K562 (cell line): ENCODE data around the gene VRK3. TPM values are rescaled to one million over a fixed set of nuclear protein-coding genes. Genes with fewer than 3 reads are reported as not detected.

Experiments
- ATAC-seq: fragments of 200-7000 bp; cut with Tn5 transposase; 3 replicates; pipeline ENCODE4 v1.9.1; 2020; ENCODE audit warnings: moderate library complexity
- BruUV-seq: library from RNA; stranded (reverse); fragments of 400-500 nt; replicated peaks from 2 replicates; lab custom pipeline; 2021; lab: Mats Ljungman, UMichigan
- CTCF ChIA-PET: fragments of 300-600 bp; formaldehyde crosslinking; extraction: SDS; loops from one replicate; lab custom pipeline; 2021; ENCODE audit warnings: low intra/inter-chr PET ratio; lab: Yijun Ruan, JAX
- POLR2A ChIA-PET: fragments of 300-600, 350-650 bp; sonication (Branson Sonifier 250); formaldehyde crosslinking; extraction: SDS; loops from one replicate; lab custom pipeline; 2021; ENCODE audit warnings: antibody characterized with exemption, inconsistent platforms; lab: Yijun Ruan, JAX
- DNase-seq, 4 experiments: peaks; one replicate each; pipeline versions ENCODE4 v3.0.0 to v3.0.0-alpha.2; 2011 to 2018; ENCODE audit warnings: low spot score in 3 of 4, mixed read lengths in 3 of 4; ENCODE audit errors: extremely low read depth in 1 of 4
- FAIRE-seq: peaks from 2 replicates; lab custom pipeline; 2011; peaks lifted over from hg19 to GRCh38; lab: Jason Lieb, UNC
- H2AFZ ChIP-seq: 2 replicates; pipeline ENCODE4 v1.6.0; 2011; ENCODE audit warnings: low read depth, low read length, control low read depth, inconsistent platforms
- H3K27ac ChIP-seq: fragments of 200-600 bp; 3 replicates; pipeline ENCODE4 v1.8.0; 2011; ENCODE audit warnings: low read depth, mild to moderate bottlenecking, control low read depth, inconsistent platforms, low read length, moderate library complexity, mixed read lengths; ENCODE audit errors: extremely low read depth
- H3K27me3 ChIP-seq, 2 experiments: fragments of 300-600 bp in 1 of 2; 2 replicates in 1 of 2; 3 replicates in 1 of 2; pipeline versions ENCODE4 v1.6.0 to v1.8.0; 2011; ENCODE audit warnings: inconsistent platforms in 2 of 2, low read length in 2 of 2, mild to moderate bottlenecking in 1 of 2, mixed read lengths in 1 of 2, moderate library complexity in 1 of 2; ENCODE audit not compliant: control insufficient read depth in 2 of 2, insufficient read depth in 2 of 2
- H3K36me3 ChIP-seq: fragments of 300-600 bp; 3 replicates; pipeline ENCODE4 v1.8.0; 2011; ENCODE audit warnings: mild to moderate bottlenecking, low read length, inconsistent platforms; ENCODE audit not compliant: control insufficient read depth, insufficient read depth
- H3K4me1 ChIP-seq, 2 experiments: fragments of 200-600 bp in 1 of 2; replicated peaks in 1 of 2; 2 replicates in 1 of 2; 3 replicates in 1 of 2; pipeline versions ENCODE4 v1.5.1 to v1.8.0; 2011; ENCODE audit warnings: inconsistent platforms in 2 of 2, low read length in 2 of 2, mild to moderate bottlenecking in 1 of 2, mixed read lengths in 1 of 2, moderate library complexity in 1 of 2; ENCODE audit not compliant: control insufficient read depth in 2 of 2, insufficient read depth in 2 of 2
- H3K4me2 ChIP-seq: 2 replicates; pipeline ENCODE4 v1.6.1; 2011; ENCODE audit warnings: low read length, control low read depth, inconsistent platforms, mixed read lengths; ENCODE audit not compliant: insufficient read depth
- H3K4me3 ChIP-seq: fragments of 200-600 bp; sonication (generic), shearing (Covaris generic); 2 replicates; pipeline ENCODE4 v1.5.1; 2016; ENCODE audit warnings: control low read depth, inconsistent platforms
- H3K79me2 ChIP-seq: fragments of 200-600 bp; 3 replicates; pipeline ENCODE4 v1.8.0; 2011; ENCODE audit warnings: low read length, inconsistent platforms; ENCODE audit not compliant: control insufficient read depth, insufficient read depth
- H3K9ac ChIP-seq, 2 experiments: 2 replicates each; pipeline versions ENCODE4 v1.6.0 to v1.6.1; 2011; ENCODE audit warnings: low read depth in 2 of 2, low read length in 2 of 2, control low read depth in 1 of 2, inconsistent platforms in 1 of 2, mild to moderate bottlenecking in 1 of 2, mixed read lengths in 1 of 2; ENCODE audit not compliant: insufficient read depth in 1 of 2
- H3K9me1 ChIP-seq: one replicate; pipeline ENCODE4 v1.6.0; 2011; ENCODE audit warnings: inconsistent platforms, mild to moderate bottlenecking, low read length, moderate library complexity; ENCODE audit not compliant: control insufficient read depth, insufficient read depth
- H3K9me3 ChIP-seq: replicated peaks from 2 replicates; pipeline ENCODE4 v1.5.1; 2011; ENCODE audit warnings: low read depth, low read length, inconsistent platforms; ENCODE audit not compliant: control insufficient read depth, insufficient read depth
- H4K20me1 ChIP-seq: replicated peaks from 2 replicates; pipeline ENCODE4 v1.6.1; 2011; ENCODE audit warnings: low read length, inconsistent platforms, mixed read lengths; ENCODE audit not compliant: control insufficient read depth, insufficient read depth
- ETV6 ChIP-seq, 3 experiments: fragments of 150-350 bp in 1 of 3; sonication (generic) in 1 of 3; formaldehyde crosslinking in 1 of 3; IDR thresholded peaks; 2 replicates each; pipeline versions ENCODE4 v1.6.1 to v1.8.0; 2014 to 2022; ENCODE audit warnings: borderline replicate concordance in 2 of 3, low read depth in 2 of 3, antibody characterized with exemption in 1 of 3, low read length in 1 of 3, mild to moderate bottlenecking in 1 of 3, missing genetic modification reagents in 1 of 3
- MEIS2 ChIP-seq: fragments of 450-650 bp; IDR thresholded peaks from 2 replicates; pipeline ENCODE4 v1.6.1; 2014; ENCODE audit warnings: mild to moderate bottlenecking; ENCODE audit not compliant: partially characterized antibody
- TCF3 ChIP-seq: sonication (generic); formaldehyde crosslinking; IDR thresholded peaks from 2 replicates; pipeline ENCODE4 v1.4.0; 2020; ENCODE audit warnings: mild to moderate bottlenecking, missing genetic modification reagents
- WGBS: fragments of 100-300 bp; shearing (Covaris generic); methylation state at CpG from one replicate; pipeline ENCODE4 v1.1.6; 2016; ENCODE audit warnings: low coverage, mixed read lengths; ENCODE audit not compliant: insufficient coverage; ENCODE audit errors: missing lambda C conversion rate; 5-methylcytosine and 5-hydroxymethylcytosine counted together
- in situ Hi-C: fragments of 300-500 bp; cut with MboI; formaldehyde crosslinking; loops from 4 replicates; pipeline ENCODE4 v1.15.0; 2018; ENCODE audit warnings: inconsistent platforms, mixed read lengths
- intact Hi-C: fragments of 100-400 bp; cut with micrococcal nuclease; formaldehyde crosslinking; loops from 2 replicates; pipeline ENCODE4 v1.14.2; 2022
- polyA plus RNA-seq, 8 experiments: library from polyadenylated mRNA; depleted of rRNA in 4 of 8; stranded (reverse) in 5 of 8; unstranded in 3 of 8; fragments of >200 nt; fragmentation: Nextera tagmentation in 2 of 8; fragmentation: Illumina TruSeq in 1 of 8; extraction: Ambion mirVana in 2 of 8; extraction: Trizol in 1 of 8; gene quantifications; 2 replicates each; pipeline versions ENCODE4 v1.2.1 to v1.2.3, GENCODE V29; 2011 to 2014; ENCODE audit warnings: inconsistent platforms in 1 of 8, missing spikeins in 1 of 8
- total RNA-seq, 7 experiments: library from RNA; depleted of rRNA in 6 of 7; stranded (reverse); fragments of >200 nt in 6 of 7; fragmentation: Illumina TruSeq in 2 of 7; extraction: Trizol in 2 of 7; gene quantifications; 2 replicates each; pipeline versions ENCODE4 v1.2.1 to v1.2.3, GENCODE V29; 2011 to 2021; ENCODE audit warnings: low replicate concordance in 1 of 7

VRK3 gene
- total and polyA plus RNA-seq, 9 of the 15 experiments (the other 6 are each of a cell fraction or from before 2014, with no cell fraction given): 25.6 to 94.3 (median 42.9) TPM

DNA sequence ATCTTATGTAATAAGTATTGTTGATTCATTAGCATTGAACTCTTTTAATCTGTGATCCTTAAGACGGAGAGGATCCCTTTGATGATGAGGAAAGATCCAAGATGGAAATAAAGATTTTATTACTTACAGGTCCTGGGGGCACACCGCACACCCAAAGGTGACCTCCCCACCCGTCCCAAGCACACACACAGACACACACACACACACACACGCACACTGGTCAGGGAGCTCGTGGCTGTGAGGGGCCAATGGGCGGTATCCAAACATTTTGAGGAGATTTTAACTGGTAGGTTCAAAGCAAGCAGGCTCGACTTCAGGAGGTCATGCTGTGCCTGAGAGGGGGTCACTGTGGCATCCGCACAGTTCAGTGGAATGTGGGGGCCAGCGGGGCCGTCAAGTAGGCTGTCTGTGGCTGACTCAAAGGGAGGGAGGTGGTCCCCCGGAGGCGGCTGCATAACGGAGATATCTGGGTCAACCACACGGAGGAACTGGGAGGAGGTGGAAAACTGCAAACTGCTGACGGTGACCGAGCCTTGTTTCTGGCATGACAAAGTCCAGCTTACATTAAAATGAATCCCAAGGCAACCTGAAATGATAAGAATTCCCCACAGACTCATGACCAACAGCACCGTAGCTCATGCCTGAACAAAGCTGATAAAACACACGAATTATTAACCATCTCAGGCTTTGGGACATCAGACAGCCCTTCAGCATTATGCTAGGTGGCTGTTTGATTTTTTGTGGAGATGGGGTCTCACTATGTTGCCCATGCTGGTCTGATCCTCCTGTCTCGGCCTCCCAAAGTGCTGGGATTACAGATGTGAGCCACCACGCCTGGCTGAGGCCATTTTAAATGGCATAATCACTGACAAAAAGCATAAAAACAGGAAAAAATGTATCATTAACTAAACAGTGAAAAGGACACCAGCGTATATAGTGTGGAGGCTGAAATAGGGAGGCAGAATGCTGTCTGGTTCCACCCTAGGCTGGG lies 43.3 kb downstream of the VRK3 start (continued):
- TF ChIP-seq ETV6 (IDR thresholded peaks at IDR 0.05; ENCODE audit: borderline replicate concordance in 1 of 2, low read depth in 2 of 2, low read length in 1 of 2) (no peak), ETV6 (CRISPR knock-in tag; IDR thresholded peaks at IDR 0.05; ENCODE audit: borderline replicate concordance) (no peak)

DNA sequence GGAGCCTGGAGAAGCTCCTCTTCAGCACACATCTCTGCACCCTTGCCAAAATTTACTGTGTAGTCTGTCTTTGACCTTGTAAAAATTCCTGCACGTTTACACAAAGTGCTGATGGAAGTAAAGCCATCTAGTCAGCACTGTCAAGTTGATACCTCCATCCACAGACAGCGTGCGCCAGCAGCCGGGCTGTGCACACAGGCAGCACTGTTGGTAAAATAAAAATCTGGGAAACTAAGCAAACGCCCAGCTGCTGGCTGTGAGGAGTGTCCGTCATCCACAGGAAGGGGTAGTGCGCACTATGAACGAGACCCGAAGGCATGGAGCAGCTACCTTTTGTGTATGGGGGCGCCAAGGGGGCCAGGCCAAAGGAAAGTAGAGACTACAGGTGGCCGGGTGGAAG lies 46.8 kb downstream of the VRK3 start:
- TF ChIP-seq TCF3 (CRISPR knock-in tag): no peak
- TF ChIP-seq MEIS2: no peak
- WGBS: 77% methylated on average over 9 of the region's 11 CpGs
- POLR2A ChIA-PET: interaction anchor here (0.6 to 1.4 kb wide), 5 partner anchors 9 to 35 kb away, joined by 3 to 5 read pairs (median 3); no protein-coding TSS in a partner anchor

More for the DNA sequence above, 46.8 kb downstream of the VRK3 start:
- no peaks in the 10 kb centered on the region for H3K27me3 ChIP-seq
- H3K79me2 ChIP-seq: no peaks in the 10 kb centered on the region
- in situ Hi-C loops (loop anchor here (5.0 kb wide), 1 partner anchor 41 kb away; no protein-coding TSS in a partner anchor), intact Hi-C loops (no loop called here)
- no peak for ATAC-seq
- peaks cover 13 to 30% of the 10 kb centered on the region in 2 experiments; a peak in 4 of 5 replicates for H3K4me1 ChIP-seq
- CTCF ChIA-PET: no interaction called here
- no peak overlapping the region for H3K4me3 ChIP-seq
- H3K9me3 ChIP-seq: no peaks in the 10 kb centered on the region
- no peak overlapping the region for H3K27ac ChIP-seq
- FAIRE-seq: no peak
- 0 out of 4 replicates have a peak overlapping the region, but pooled peaks of 1 of the 2 experiments have one; percentile 52 for H3K9ac ChIP-seq
- peaks cover 2% of the 10 kb centered on the region; the same call in 1 of the 3 replicates for H3K36me3 ChIP-seq
- H3K9me1 ChIP-seq: peaks cover 5% of the 10 kb centered on the region
- BruUV-seq: no TSS peak
- DNase-seq: no peak
- no peaks in the 10 kb centered on the region; the same call in 1 of the 2 replicates for H4K20me1 ChIP-seq
- no peak overlapping the region for H2AFZ ChIP-seq
- no peak overlapping the region for H3K4me2 ChIP-seq
